H9 (cell line): ENCODE results near the gene KRTAP10-8. TPM values are rescaled to one million over a fixed set of nuclear protein-coding genes. Genes with fewer than 3 reads are reported as not detected.

ENCODE experiments used
- DNase-seq: peaks from one replicate; pipeline ENCODE4 v3.0.0-alpha.2; 2017
- H2AFZ ChIP-seq: one replicate; pipeline ENCODE4 v1.6.1; 2013; ENCODE audit warnings: mild to moderate bottlenecking, low read length, control low read depth, moderate library complexity
- H2AK5ac ChIP-seq: 2 replicates; pipeline ENCODE4 v1.6.1; 2013; ENCODE audit warnings: low read length, control low read depth, mixed read lengths; ENCODE audit not compliant: insufficient read length
- H2BK120ac ChIP-seq: one replicate; pipeline ENCODE4 v1.6.1; 2013; ENCODE audit warnings: low read depth, mild to moderate bottlenecking, low read length, control low read depth, inconsistent platforms; ENCODE audit not compliant: poor library complexity, severe bottlenecking
- H2BK12ac ChIP-seq: 2 replicates; pipeline ENCODE4 v1.6.1; 2013; ENCODE audit warnings: low read length, control low read depth, mixed read lengths, low read depth; ENCODE audit not compliant: insufficient read length
- H2BK15ac ChIP-seq: 2 replicates; pipeline ENCODE4 v1.6.1; 2013; ENCODE audit warnings: low read depth, low read length, control low read depth
- H2BK20ac ChIP-seq: one replicate; pipeline ENCODE4 v1.6.1; 2013; ENCODE audit warnings: low read depth, mild to moderate bottlenecking, low read length, control low read depth, inconsistent platforms; ENCODE audit not compliant: poor library complexity, severe bottlenecking
- H2BK5ac ChIP-seq: 2 replicates; pipeline ENCODE4 v1.6.1; 2013; ENCODE audit warnings: low read length, control low read depth, mixed read lengths; ENCODE audit not compliant: insufficient read length
- H3K14ac ChIP-seq: 2 replicates; pipeline ENCODE4 v1.6.1; 2013; ENCODE audit warnings: low read length, control low read depth; ENCODE audit not compliant: insufficient read depth
- H3K18ac ChIP-seq: 2 replicates; pipeline ENCODE4 v1.6.1; 2013; ENCODE audit warnings: low read depth, mild to moderate bottlenecking, mixed read lengths, low read length, control low read depth; ENCODE audit not compliant: insufficient read length
- H3K23ac ChIP-seq: 2 replicates; pipeline ENCODE4 v1.6.1; 2013; ENCODE audit warnings: low read length, control low read depth, mixed read lengths, low read depth; ENCODE audit not compliant: insufficient read length
- H3K23me2 ChIP-seq: 2 replicates; pipeline ENCODE4 v1.6.1; 2013; ENCODE audit warnings: low read depth, mild to moderate bottlenecking, mixed read lengths, low read length, control low read depth; ENCODE audit not compliant: insufficient read length, poor library complexity, severe bottlenecking
- H3K27ac ChIP-seq: 2 replicates; pipeline ENCODE4 v1.5.1; 2013; ENCODE audit warnings: low read length, control low read depth, mixed read lengths, low read depth; ENCODE audit not compliant: insufficient read length
- H3K27me3 ChIP-seq: 2 replicates; pipeline ENCODE4 v1.6.1; 2013; ENCODE audit warnings: low read length, control low read depth, inconsistent platforms; ENCODE audit not compliant: insufficient read depth
- H3K4ac ChIP-seq: 2 replicates; pipeline ENCODE4 v1.6.1; 2013; ENCODE audit warnings: low read depth, mild to moderate bottlenecking, control low read depth, inconsistent platforms, low read length, moderate library complexity
- H3K4me1 ChIP-seq: 2 replicates; pipeline ENCODE4 v1.6.1; 2013; ENCODE audit warnings: low read length, control low read depth, inconsistent platforms; ENCODE audit not compliant: insufficient read depth
- H3K4me2 ChIP-seq: 2 replicates; pipeline ENCODE4 v1.6.1; 2013; ENCODE audit warnings: low read length, control low read depth, mixed read lengths; ENCODE audit not compliant: insufficient read length, insufficient read depth
- H3K56ac ChIP-seq: 2 replicates; pipeline ENCODE4 v1.6.1; 2013; ENCODE audit warnings: low read depth, mild to moderate bottlenecking, mixed read lengths, low read length, control low read depth; ENCODE audit not compliant: insufficient read length
- H3K79me1 ChIP-seq: 2 replicates; pipeline ENCODE4 v1.6.1; 2013; ENCODE audit warnings: low read depth, mild to moderate bottlenecking, moderate library complexity, low read length, control low read depth, inconsistent platforms; ENCODE audit not compliant: insufficient read depth, poor library complexity, severe bottlenecking
- H3K79me2 ChIP-seq: 2 replicates; pipeline ENCODE4 v1.6.1; 2013; ENCODE audit warnings: low read length, control low read depth, inconsistent platforms; ENCODE audit not compliant: insufficient read depth
- H3K9ac ChIP-seq: 2 replicates; pipeline ENCODE4 v1.6.1; 2013; ENCODE audit warnings: low read length, control low read depth, mixed read lengths; ENCODE audit not compliant: insufficient read length; ENCODE audit errors: extremely low read depth
- H3K9me3 ChIP-seq: one replicate; pipeline ENCODE4 v1.6.1; 2013; ENCODE audit warnings: low read depth, low read length, inconsistent platforms; ENCODE audit not compliant: control insufficient read depth
- H3T11ph ChIP-seq: one replicate; pipeline ENCODE4 v1.6.1; 2013; ENCODE audit warnings: mild to moderate bottlenecking, low read length, control low read depth, inconsistent platforms
- H4K20me1 ChIP-seq: one replicate; pipeline ENCODE4 v1.6.1; 2013; ENCODE audit not compliant: control insufficient read depth, insufficient read length, insufficient read depth
- H4K5ac ChIP-seq: 2 replicates; pipeline ENCODE4 v1.6.1; 2013; ENCODE audit warnings: low read depth, mild to moderate bottlenecking, mixed read lengths, low read length, control low read depth; ENCODE audit not compliant: insufficient read length
- H4K8ac ChIP-seq: replicated peaks from 2 replicates; pipeline ENCODE4 v1.6.1; 2013; ENCODE audit warnings: low read length, control low read depth, mixed read lengths, low read depth; ENCODE audit not compliant: insufficient read length
- H4K91ac ChIP-seq: 2 replicates; pipeline ENCODE4 v1.6.1; 2013; ENCODE audit warnings: low read depth, mild to moderate bottlenecking, moderate library complexity, mixed read lengths, low read length, control low read depth; ENCODE audit not compliant: insufficient read length
- H3K27ac Mint-ChIP-seq, 3 experiments: 2 replicates in 2 of 3; 3 replicates in 1 of 3; pipeline ENCODE4 v1.8.0; 2020 to 2021; ENCODE audit warnings: mixed read lengths in 3 of 3, mild to moderate bottlenecking in 1 of 3, moderate library complexity in 1 of 3
- H3K27me3 Mint-ChIP-seq: 2 replicates; pipeline ENCODE4 v1.8.0; 2021; ENCODE audit warnings: low read depth, mild to moderate bottlenecking, moderate library complexity, mixed read lengths
- H3K36me3 Mint-ChIP-seq, 3 experiments: 2 replicates in 2 of 3; 3 replicates in 1 of 3; pipeline ENCODE4 v1.8.0; 2020 to 2021; ENCODE audit warnings: low read depth in 3 of 3, mixed read lengths in 3 of 3; ENCODE audit not compliant: insufficient read depth in 1 of 3
- H3K4me1 Mint-ChIP-seq, 2 experiments: 2 replicates each; pipeline ENCODE4 v1.8.0; 2020; ENCODE audit warnings: mixed read lengths in 2 of 2
- H3K4me3 Mint-ChIP-seq, 2 experiments: 2 replicates in 1 of 2; 3 replicates in 1 of 2; pipeline ENCODE4 v1.8.0; 2020 to 2021; ENCODE audit warnings: mild to moderate bottlenecking in 2 of 2, mixed read lengths in 2 of 2, moderate library complexity in 1 of 2
- H3K9me3 Mint-ChIP-seq, 2 experiments: 2 replicates in 1 of 2; 3 replicates in 1 of 2; pipeline ENCODE4 v1.8.0; 2020; ENCODE audit warnings: mild to moderate bottlenecking in 2 of 2, mixed read lengths in 2 of 2, moderate library complexity in 1 of 2
- CTCF ChIP-seq: fragments of 200-600 bp; sonication (generic); conservative IDR thresholded peaks from 3 replicates; pipeline ENCODE4 v1.8.0; 2021; ENCODE audit warnings: antibody characterized with exemption, mild to moderate bottlenecking
- WGBS: extraction: QIAGEN DNeasy Blood & Tissue Kit; methylation state at CpG from one replicate; pipeline ENCODE4 v1.1.7; 2013; ENCODE audit warnings: missing lambda C conversion rate, low lambda C conversion rate, mixed read lengths; ENCODE audit not compliant: insufficient read length; ENCODE audit errors: extremely low coverage; 5-methylcytosine and 5-hydroxymethylcytosine counted together
- total RNA-seq: library from RNA; stranded (reverse); gene quantifications from 2 replicates; pipeline ENCODE4 v1.2.1, GENCODE V29; 2021

The KRTAP10-8 gene
- total RNA-seq, 1 experiment from 2014 or later, result not detected

GRCh38 chr21:44628707-44629391, 17.0 kb downstream of the KRTAP10-8 start:
- no peak overlapping the region for H3K18ac ChIP-seq
- no peak overlapping the region for H3K27ac ChIP-seq
- H3K9ac ChIP-seq, result no peak overlapping the region
- peaks cover 10% of the 10 kb centered on the region for H3K27me3 Mint-ChIP-seq
- H4K20me1 ChIP-seq, result no peaks in the 10 kb centered on the region
- no peak overlapping the region for H4K91ac ChIP-seq
- H3K79me2 ChIP-seq, result no peaks in the 10 kb centered on the region
- no peak overlapping the region for H2BK5ac ChIP-seq
- DNase-seq, result no peak
- no CpG with 5 or more reads among the region's 18 CpGs for WGBS
- no peak overlapping the region for H2AFZ ChIP-seq
- H3K4me1 ChIP-seq, result no peaks in the 10 kb centered on the region
- no peak overlapping the region for H2BK20ac ChIP-seq
- no peak overlapping the region for H3T11ph ChIP-seq
- peaks cover 7 to 29% (median 19%) of the 10 kb centered on the region in 3 experiments; a peak in 6 of 7 replicates for H3K36me3 Mint-ChIP-seq
- no peak overlapping the region for H3K4ac ChIP-seq
- no peak overlapping the region for H2AK5ac ChIP-seq
- H3K27me3 ChIP-seq, result no peaks in the 10 kb centered on the region
- H2BK12ac ChIP-seq, result no peak overlapping the region
- H3K9me3 Mint-ChIP-seq, result peaks cover 34 to 39% of the 10 kb centered on the region in 2 experiments
- no peak overlapping the region for H2BK120ac ChIP-seq
- no peak overlapping the region for H3K4me2 ChIP-seq
- H3K27ac Mint-ChIP-seq, result peak overlapping the region in 1 of 3 experiments; percentile 20; a peak in 2 of 7 replicates
- no peak overlapping the region for H4K5ac ChIP-seq
- no peaks in the 10 kb centered on the region for H3K79me1 ChIP-seq
- no peak overlapping the region for H2BK15ac ChIP-seq
- no peak overlapping the region for H3K56ac ChIP-seq
- H4K8ac ChIP-seq, result no peak overlapping the region
- H3K9me3 ChIP-seq, result no peaks in the 10 kb centered on the region
- H3K4me3 Mint-ChIP-seq, result no peak overlapping the region
- no peak overlapping the region for H3K23ac ChIP-seq
- H3K23me2 ChIP-seq, result no peaks in the 10 kb centered on the region
- no peak overlapping the region for H3K14ac ChIP-seq
- TF ChIP-seq CTCF, result no peak
- H3K4me1 Mint-ChIP-seq, result peaks cover 3 to 7% of the 10 kb centered on the region in 2 experiments; a peak in 2 of 4 replicates
